Spleen (tissue), 7 donors: ENCODE results near the gene USP7.

ENCODE experiments used
- POLR2A ChIP-seq, 3 donors: fragments of 450-650 bp; IDR thresholded peaks; one replicate each; pipeline ENCODE4 v1.5.1; 2017; ENCODE audit warnings: antibody characterized with exemption in 3 of 3, mild to moderate bottlenecking in 1 of 3
- POLR2AphosphoS5 ChIP-seq, 3 donors: sonication (generic); formaldehyde crosslinking; IDR thresholded peaks; one replicate each; pipeline ENCODE4 v1.5.1; 2017; ENCODE audit warnings: antibody characterized with exemption in 3 of 3
- TF ChIP-seq, protein P1 (sequence below), 11 experiments: fragments of 200-600 bp in 7 of 11; fragments of 450-650 bp in 4 of 11; sonication (generic) in 4 of 11; IDR thresholded peaks in 8 of 11; conservative IDR thresholded peaks in 3 of 11; 1 replicate in 7 of 11; 2 replicates in 4 of 11; pipeline versions ENCODE4 v1.4.0 to v1.8.0; 2016 to 2021; ENCODE audit warnings: antibody characterized with exemption in 11 of 11, inconsistent platforms in 4 of 11, mild to moderate bottlenecking in 1 of 11
- donor health status: DM: no; HTN: no; CAD: no; lungs with moderate emphysema.
- donor health status: DM: no; HTN: no; CAD: no.
- donor health status: DM: no; HTN: no; CAD: no.

DNA sequence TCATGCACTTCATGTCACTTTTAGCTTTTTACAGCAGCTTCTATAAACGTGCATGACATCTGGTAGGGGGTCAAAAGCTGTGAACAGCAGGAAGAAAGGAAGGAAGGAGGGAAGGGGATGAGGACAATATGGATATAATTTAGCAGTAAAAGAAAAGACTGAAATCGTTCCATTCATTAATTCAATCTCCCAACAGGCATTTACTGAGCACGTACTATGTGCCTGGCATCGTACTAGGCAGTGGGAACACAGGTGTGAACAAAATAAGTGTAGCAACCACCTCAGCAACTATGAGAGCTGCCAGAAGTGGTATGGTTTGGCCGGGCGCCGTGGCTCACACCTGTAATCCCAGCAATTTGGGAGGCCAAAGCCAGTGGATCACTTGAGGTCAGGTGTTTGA lies 19.1 kb upstream of the USP7 start:
- TF ChIP-seq POLR2A (IDR thresholded peaks at IDR 0.05) = no peak
- TF ChIP-seq, protein P1, sequence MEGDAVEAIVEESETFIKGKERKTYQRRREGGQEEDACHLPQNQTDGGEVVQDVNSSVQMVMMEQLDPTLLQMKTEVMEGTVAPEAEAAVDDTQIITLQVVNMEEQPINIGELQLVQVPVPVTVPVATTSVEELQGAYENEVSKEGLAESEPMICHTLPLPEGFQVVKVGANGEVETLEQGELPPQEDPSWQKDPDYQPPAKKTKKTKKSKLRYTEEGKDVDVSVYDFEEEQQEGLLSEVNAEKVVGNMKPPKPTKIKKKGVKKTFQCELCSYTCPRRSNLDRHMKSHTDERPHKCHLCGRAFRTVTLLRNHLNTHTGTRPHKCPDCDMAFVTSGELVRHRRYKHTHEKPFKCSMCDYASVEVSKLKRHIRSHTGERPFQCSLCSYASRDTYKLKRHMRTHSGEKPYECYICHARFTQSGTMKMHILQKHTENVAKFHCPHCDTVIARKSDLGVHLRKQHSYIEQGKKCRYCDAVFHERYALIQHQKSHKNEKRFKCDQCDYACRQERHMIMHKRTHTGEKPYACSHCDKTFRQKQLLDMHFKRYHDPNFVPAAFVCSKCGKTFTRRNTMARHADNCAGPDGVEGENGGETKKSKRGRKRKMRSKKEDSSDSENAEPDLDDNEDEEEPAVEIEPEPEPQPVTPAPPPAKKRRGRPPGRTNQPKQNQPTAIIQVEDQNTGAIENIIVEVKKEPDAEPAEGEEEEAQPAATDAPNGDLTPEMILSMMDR (IDR thresholded peaks at IDR 0.05 in 8 of 11, conservative IDR thresholded peaks at IDR 0.05 in 3 of 11) = no peak
- TF ChIP-seq POLR2AphosphoS5 (IDR thresholded peaks at IDR 0.05) = no peak
